WTC11 (cell line): Measurements from ENCODE around the gene CDC6. TPM values are rescaled to one million over a fixed set of nuclear protein-coding genes. Genes with fewer than 3 reads are reported as not detected.

Experiments
- ATAC-seq: fragments of 200-7000 bp; cut with Tn5 transposase; 2 replicates; pipeline ENCODE4 v1.10.0; 2021; ENCODE audit warnings: mild to moderate bottlenecking, moderate library complexity
- CTCF ChIA-PET: fragments of 300-600 bp; sonication (Branson Sonifier 250); formaldehyde crosslinking; loops from one replicate; lab custom pipeline; 2021; ENCODE audit warnings: antibody characterized with exemption; lab: Charles Lee
- POLR2A ChIA-PET: fragments of 350-600 bp; sonication (Branson Sonifier 250); formaldehyde crosslinking; loops from one replicate; lab custom pipeline; 2021; ENCODE audit warnings: antibody characterized with exemption; lab: Charles Lee
- DNase-seq: peaks from one replicate; pipeline ENCODE4 v3.0.0; 2021; ENCODE audit warnings: low spot score
- H3K27ac Mint-ChIP-seq: 2 replicates; pipeline ENCODE4 v1.8.0; 2021; ENCODE audit warnings: mixed read lengths
- H3K27me3 Mint-ChIP-seq: 2 replicates; pipeline ENCODE4 v1.8.0; 2021; ENCODE audit warnings: low read depth, mild to moderate bottlenecking, moderate library complexity, mixed read lengths
- H3K36me3 Mint-ChIP-seq: 2 replicates; pipeline ENCODE4 v1.8.0; 2021; ENCODE audit warnings: mixed read lengths
- H3K4me1 Mint-ChIP-seq: 2 replicates; pipeline ENCODE4 v1.8.0; 2022; ENCODE audit warnings: mixed read lengths
- H3K4me3 Mint-ChIP-seq: 2 replicates; pipeline ENCODE4 v1.8.0; 2021; ENCODE audit warnings: mild to moderate bottlenecking, moderate library complexity, mixed read lengths
- H3K9me3 Mint-ChIP-seq: 2 replicates; pipeline ENCODE4 v1.8.0; 2021; ENCODE audit warnings: mixed read lengths
- AR ChIP-seq: fragments of 250-450 bp; sonication (Bioruptor Pico); IDR thresholded peaks from 2 replicates; pipeline ENCODE4 v1.9.0; 2021; ENCODE audit warnings: mild to moderate bottlenecking
- ARID4B ChIP-seq: sonication (generic); formaldehyde crosslinking; IDR thresholded peaks from 2 replicates; pipeline ENCODE4 v1.8.0; 2023; ENCODE audit warnings: missing genetic modification reagents, mild to moderate bottlenecking, borderline replicate concordance
- CREB1 ChIP-seq: sonication (generic); formaldehyde crosslinking; IDR thresholded peaks from 2 replicates; pipeline ENCODE4 v1.8.0; 2023; ENCODE audit warnings: mild to moderate bottlenecking, missing genetic modification reagents
- E2F4 ChIP-seq: sonication (generic); formaldehyde crosslinking; IDR thresholded peaks from 2 replicates; pipeline ENCODE4 v1.8.1; 2022; ENCODE audit warnings: low read depth, mild to moderate bottlenecking, moderate library complexity, missing genetic modification reagents, borderline replicate concordance
- E2F5 ChIP-seq: sonication (generic); formaldehyde crosslinking; IDR thresholded peaks from 2 replicates; pipeline ENCODE4 v1.8.1; 2022; ENCODE audit warnings: mild to moderate bottlenecking, moderate library complexity, missing genetic modification reagents
- ETV6 ChIP-seq: sonication (generic); formaldehyde crosslinking; IDR thresholded peaks from 2 replicates; pipeline ENCODE4 v1.8.1; 2022; ENCODE audit warnings: mild to moderate bottlenecking, missing genetic modification reagents
- FOXP1 ChIP-seq: sonication (generic); formaldehyde crosslinking; IDR thresholded peaks from 2 replicates; pipeline ENCODE4 v1.8.0; 2022; ENCODE audit warnings: missing genetic modification reagents, mild to moderate bottlenecking, moderate library complexity, borderline replicate concordance
- GTF2I ChIP-seq: fragments of 250-450 bp; sonication (Bioruptor Pico); conservative IDR thresholded peaks from 2 replicates; pipeline ENCODE4 v1.4.0; 2021; ENCODE audit warnings: mild to moderate bottlenecking
- IRF1 ChIP-seq: sonication (generic); formaldehyde crosslinking; IDR thresholded peaks from 2 replicates; pipeline ENCODE4 v1.8.0; 2023; ENCODE audit warnings: missing genetic modification reagents
- JAZF1 ChIP-seq: fragments of 250-450 bp; sonication (Bioruptor Pico); IDR thresholded peaks from 2 replicates; pipeline ENCODE4 v1.9.0; 2021; ENCODE audit warnings: moderate library complexity, mild to moderate bottlenecking, inconsistent platforms
- NFYB ChIP-seq: sonication (generic); formaldehyde crosslinking; conservative IDR thresholded peaks from 2 replicates; pipeline ENCODE4 v1.8.0; 2022; ENCODE audit warnings: low read depth, missing genetic modification reagents
- SP1 ChIP-seq: sonication (generic); formaldehyde crosslinking; conservative IDR thresholded peaks from 2 replicates; pipeline ENCODE4 v1.8.1; 2022; ENCODE audit warnings: missing genetic modification reagents
- STAT6 ChIP-seq: sonication (generic); formaldehyde crosslinking; conservative IDR thresholded peaks from 2 replicates; pipeline ENCODE4 v1.8.1; 2023; ENCODE audit warnings: mild to moderate bottlenecking, low read depth, missing genetic modification reagents, moderate library complexity
- USF2 ChIP-seq: sonication (generic); formaldehyde crosslinking; IDR thresholded peaks from 2 replicates; pipeline ENCODE4 v1.8.1; 2023; ENCODE audit warnings: mild to moderate bottlenecking, missing genetic modification reagents, moderate library complexity
- ZNF219 ChIP-seq: sonication (generic); formaldehyde crosslinking; IDR thresholded peaks from 2 replicates; pipeline ENCODE4 v1.8.0; 2023; ENCODE audit warnings: missing genetic modification reagents, mild to moderate bottlenecking, borderline replicate concordance
- ZNF423 ChIP-seq: fragments of 250-450 bp; sonication (Bioruptor Pico); IDR thresholded peaks from 2 replicates; pipeline ENCODE4 v2.1.2; 2022; ENCODE audit warnings: mild to moderate bottlenecking, moderate library complexity
- ZNF671 ChIP-seq: fragments of 250-450 bp; sonication (Bioruptor Pico); IDR thresholded peaks from 2 replicates; pipeline ENCODE4 v1.8.0; 2021; ENCODE audit warnings: mild to moderate bottlenecking
- total RNA-seq: library from RNA; stranded (reverse); gene quantifications from 3 replicates; pipeline ENCODE4 v1.2.3, GENCODE V29; 2021

The CDC6 gene
- total RNA-seq, 1 experiment from 2014 or later: 125 TPM

GRCh38 chr17:40278414-40278813 lies 9.3 kb upstream of the CDC6 start:
- peaks cover 55% of the 10 kb centered on the region for H3K36me3 Mint-ChIP-seq
- H3K9me3 Mint-ChIP-seq: no peaks in the 10 kb centered on the region
- ATAC-seq (no peak), DNase-seq (no peak)
- H3K27me3 Mint-ChIP-seq: no peaks in the 10 kb centered on the region
- CTCF ChIA-PET: no interaction called here
- peaks cover 21% of the 10 kb centered on the region for H3K4me1 Mint-ChIP-seq
- POLR2A ChIA-PET: no interaction called here
- H3K4me3 Mint-ChIP-seq: no peak overlapping the region
- no peak for TF ChIP-seq E2F4
- no peak for TF ChIP-seq ZNF219
- TF ChIP-seq FOXP1: no peak
- TF ChIP-seq GTF2I: no peak
- no peak for TF ChIP-seq IRF1
- TF ChIP-seq AR: no peak
- no peak for TF ChIP-seq ZNF671
- no peak for TF ChIP-seq JAZF1 (CRISPR knock-in tag)
- no peak for TF ChIP-seq CREB1 (CRISPR knock-in tag)
- TF ChIP-seq ARID4B (CRISPR knock-in tag): no peak
- TF ChIP-seq SP1 (CRISPR knock-in tag): no peak
- no peak for TF ChIP-seq E2F5 (CRISPR knock-in tag)
- H3K27ac Mint-ChIP-seq: no peak overlapping the region

- CTCF ChIA-PET: interaction anchor here (0.6 kb wide), 1 partner anchor 166 kb away, joined by 3 read pairs; no protein-coding TSS in a partner anchor
- H3K27ac Mint-ChIP-seq: 0 out of 2 replicates have a peak overlapping the region, but pooled peaks have one; percentile 60
- H3K9me3 Mint-ChIP-seq: no peaks in the 10 kb centered on the region
- TF ChIP-seq ETV6 (CRISPR knock-in tag): no peak
- TF ChIP-seq STAT6 (CRISPR knock-in tag): no peak
- no peak for TF ChIP-seq ZNF423 (CRISPR knock-in tag)
- no peak for TF ChIP-seq NFYB (CRISPR knock-in tag)
- no peak for TF ChIP-seq AR
- TF ChIP-seq USF2 (CRISPR knock-in tag): no peak
- TF ChIP-seq, all 79 proteins: peak for 0
- Mint-ChIP-seq H3K36me3 (peaks cover 50% of the 10 kb centered on the region), H3K27me3 (no peaks in the 10 kb centered on the region), H3K4me3 (no peak overlapping the region), H3K4me1 (peaks cover 21% of the 10 kb centered on the region)
- DNase-seq (no peak), ATAC-seq (no peak)
- POLR2A ChIA-PET: interaction anchor here (1.4 kb wide), 1 partner anchor 9 kb away, joined by 5 read pairs; no protein-coding TSS in a partner anchor
Measured at GRCh38 chr17:40279402-40279801, 8.3 kb upstream of the CDC6 start.
